CD4-positive, alpha-beta T cell treated with Interleukin-12 subunit alpha and Interleukin-12 subunit beta, for 1 hour (primary cell): ENCODE data around the gene ARHGEF10L.

ENCODE experiments used
- DNase-seq: peaks from one replicate; pipeline ENCODE4 v3.0.0-alpha.2; 2020

Gene ARHGEF10L

DNA sequence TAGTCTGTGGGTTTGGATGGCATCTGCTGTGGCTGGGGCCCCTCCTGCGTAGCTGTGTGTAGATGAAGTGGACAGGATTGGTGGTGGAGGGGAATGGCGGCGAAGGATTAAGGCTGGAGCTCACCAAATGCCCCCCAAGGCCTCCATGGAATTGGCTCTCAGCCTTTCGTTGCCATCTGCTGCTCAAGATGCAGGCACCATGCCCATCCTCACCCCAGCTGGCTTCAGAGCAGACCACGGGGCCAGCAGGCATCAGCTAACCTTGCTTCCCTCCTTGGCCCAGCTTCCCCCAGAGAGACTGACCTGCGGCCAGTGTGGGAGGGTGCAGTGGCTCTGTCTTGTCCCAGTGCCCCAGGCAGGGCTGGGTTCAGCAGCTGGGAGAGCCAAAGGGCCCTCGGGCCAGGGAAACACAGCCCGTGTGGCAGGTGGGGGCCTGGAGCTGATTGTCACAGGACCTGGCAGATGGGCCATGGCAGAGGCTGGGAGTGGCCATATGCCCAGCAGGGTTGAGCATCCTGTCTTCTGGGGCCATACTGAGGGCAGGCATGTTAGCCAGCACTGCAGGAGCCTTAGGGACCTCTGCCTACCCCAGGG is 148.8 kb downstream of the ARHGEF10L start:
- DNase-seq = no peak

DNA sequence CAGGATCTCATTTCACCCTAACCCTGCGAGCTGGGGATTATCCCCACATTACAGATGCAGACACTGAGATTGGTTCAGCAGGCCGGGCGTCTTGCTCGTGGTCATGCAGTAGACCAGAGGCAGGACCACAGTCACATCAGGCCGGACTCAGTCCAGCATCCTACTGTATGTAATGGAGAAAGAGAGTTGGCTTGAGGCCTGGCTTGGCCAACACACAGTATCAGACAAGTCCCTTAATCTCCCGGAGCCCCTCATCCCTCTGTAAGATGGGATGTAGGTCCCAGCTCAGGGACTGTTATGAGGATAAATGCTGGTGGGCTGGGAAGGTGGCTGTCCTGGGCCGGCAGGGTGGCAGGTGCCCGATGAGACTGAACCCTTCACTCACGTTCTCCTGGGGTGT is 149.5 kb downstream of the ARHGEF10L start:
- DNase-seq = no peak

GRCh38 chr1:17690906-17691634 is 151.6 kb downstream of the ARHGEF10L start:
- no peak for DNase-seq

GRCh38 chr1:17692645-17693044 is 153.1 kb downstream of the ARHGEF10L start:
- no peak for DNase-seq

- DNase-seq = no peak
Observed at GRCh38 chr1:17696417-17697301, 157.2 kb downstream of the ARHGEF10L start.

GRCh38 chr1:17697458-17697857 is 158.0 kb downstream of the ARHGEF10L start:
- DNase-seq = no peak

- DNase-seq = no peak
Observed at GRCh38 chr1:17699581-17699980, 160.1 kb downstream of the ARHGEF10L start.

DNA sequence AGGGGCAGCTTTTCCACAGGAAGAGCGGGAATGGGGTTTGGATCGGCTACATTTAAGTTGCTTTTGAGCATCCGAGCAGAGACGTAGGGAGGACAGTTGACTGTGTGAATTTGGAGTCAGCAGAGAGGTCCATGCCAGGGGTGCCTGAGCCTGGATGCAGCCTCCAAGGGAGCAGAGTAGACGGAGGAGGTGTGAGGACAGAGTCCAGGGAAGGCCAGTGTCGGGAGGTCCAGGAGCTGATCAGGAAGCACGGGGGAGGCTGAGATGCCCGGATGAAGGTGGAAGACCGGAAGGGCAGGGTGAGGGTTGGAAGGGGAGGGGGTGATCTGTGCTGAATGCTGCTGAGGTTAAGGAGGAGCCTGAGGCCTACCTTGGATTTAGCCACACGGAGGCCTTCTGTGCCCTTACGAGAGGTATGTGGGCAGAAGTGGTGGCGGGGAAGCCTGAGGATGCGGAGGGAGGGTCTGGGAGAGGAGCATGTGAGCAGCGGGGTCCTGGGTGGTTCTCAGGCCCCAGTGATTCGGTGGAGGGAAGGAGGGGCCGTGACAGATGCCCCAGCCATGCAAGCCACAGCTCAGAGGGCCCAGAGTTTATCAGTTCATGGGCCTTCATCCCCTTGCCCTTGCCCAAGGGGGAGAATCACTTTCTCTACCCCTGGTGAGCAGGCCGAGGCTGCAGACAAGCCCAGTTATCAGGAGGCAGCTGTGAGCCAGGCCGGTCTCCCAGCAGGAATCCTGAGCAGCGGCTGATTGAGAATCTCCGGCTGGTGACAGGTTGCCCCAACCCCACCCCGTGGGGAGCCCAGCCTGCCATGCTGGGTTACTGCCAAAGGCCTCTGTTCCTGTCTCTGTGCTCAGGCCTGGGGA is 161.7 kb downstream of the ARHGEF10L start:
- no peak for DNase-seq

- no peak for DNase-seq
Observed at GRCh38 chr1:17704176-17704575, 164.7 kb downstream of the ARHGEF10L start.

DNA sequence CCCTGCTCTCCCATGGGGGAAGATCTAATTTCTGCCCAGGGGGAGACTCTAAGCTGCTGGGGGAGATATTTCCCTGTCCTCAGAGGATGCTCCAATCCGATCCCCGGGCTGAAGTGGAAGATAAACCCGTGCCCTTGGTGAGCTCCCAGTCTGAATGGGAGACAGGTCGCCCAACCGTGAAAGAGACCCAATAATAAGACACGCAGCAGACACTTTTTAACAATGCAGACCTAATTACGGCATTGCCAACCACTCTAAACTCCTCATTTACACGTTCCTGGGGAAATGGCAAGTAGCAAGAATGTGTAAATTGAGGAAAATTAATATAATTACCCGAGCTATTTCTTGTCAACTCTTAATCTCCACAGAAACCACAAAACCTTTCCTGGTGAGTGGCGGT is 166.9 kb downstream of the ARHGEF10L start:
- no peak for DNase-seq

DNA sequence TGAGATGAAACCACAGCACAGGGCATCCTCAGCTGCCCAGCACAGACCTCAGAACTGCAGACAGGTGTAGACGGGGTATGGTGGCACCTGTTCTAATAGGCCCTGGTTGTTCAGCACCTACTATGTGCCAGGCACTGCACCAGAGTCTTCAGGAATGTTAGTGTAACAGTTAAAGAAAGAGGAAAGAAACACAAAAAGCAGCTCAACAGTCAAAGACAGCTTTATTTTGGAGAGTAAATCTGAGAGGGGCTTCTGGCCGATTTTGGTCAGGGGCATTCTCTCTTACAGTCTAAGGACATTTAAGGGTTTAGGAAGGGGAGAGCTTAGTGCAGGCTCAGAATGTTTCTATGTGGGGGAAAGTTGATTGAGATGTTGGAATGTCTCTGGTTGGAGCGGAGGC is 170.5 kb downstream of the ARHGEF10L start:
- no peak for DNase-seq

DNA sequence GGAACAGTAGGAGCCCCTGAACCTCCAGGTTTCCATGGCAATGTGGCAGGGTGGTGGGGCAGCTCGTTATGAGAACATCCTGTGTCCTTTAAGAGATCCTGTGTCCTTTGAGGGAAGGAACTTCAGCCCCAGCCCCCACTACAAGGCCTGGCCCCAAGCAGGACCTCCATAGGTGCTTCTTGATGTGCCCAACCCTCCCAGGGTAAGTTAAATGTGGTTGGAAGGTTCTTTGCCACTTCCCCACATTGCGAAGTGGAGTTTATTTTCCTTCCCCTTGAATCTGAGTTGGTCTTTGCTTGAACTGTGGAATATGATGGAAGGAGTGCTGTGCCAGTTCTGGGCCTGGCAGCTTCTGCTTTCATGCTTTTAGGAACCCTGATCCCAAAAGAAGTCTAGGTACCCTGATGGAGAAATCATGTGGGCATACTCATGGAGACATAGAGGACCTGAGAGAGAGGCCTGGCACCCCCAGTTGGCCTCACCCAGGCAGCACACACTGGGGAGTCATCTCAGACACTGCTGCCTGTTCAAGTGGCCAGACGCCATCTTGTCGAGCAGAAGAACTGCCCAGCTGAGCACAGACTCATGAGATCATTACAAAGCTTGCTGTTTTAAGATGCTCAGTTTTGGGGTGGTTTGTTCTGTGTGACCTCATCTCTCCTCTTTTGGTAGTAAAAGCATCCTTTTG is 171.5 kb downstream of the ARHGEF10L start:
- DNase-seq = no peak

DNA sequence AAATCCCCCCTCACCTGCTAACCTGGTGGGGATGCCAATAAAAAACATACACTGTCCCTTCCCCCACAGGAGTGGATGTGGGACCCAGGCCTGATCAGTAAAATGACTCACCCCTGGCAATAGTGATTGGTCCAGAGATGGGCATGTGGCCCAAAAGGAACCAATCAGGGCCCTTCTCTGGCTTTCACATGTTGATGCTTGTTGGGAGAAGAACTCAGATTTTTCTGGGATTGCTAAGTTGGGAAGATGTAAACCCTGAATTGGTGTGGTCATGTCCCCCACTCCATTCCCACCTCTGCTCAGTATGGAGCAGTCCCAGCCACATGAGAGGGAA is 172.0 kb downstream of the ARHGEF10L start:
- DNase-seq = no peak

DNA sequence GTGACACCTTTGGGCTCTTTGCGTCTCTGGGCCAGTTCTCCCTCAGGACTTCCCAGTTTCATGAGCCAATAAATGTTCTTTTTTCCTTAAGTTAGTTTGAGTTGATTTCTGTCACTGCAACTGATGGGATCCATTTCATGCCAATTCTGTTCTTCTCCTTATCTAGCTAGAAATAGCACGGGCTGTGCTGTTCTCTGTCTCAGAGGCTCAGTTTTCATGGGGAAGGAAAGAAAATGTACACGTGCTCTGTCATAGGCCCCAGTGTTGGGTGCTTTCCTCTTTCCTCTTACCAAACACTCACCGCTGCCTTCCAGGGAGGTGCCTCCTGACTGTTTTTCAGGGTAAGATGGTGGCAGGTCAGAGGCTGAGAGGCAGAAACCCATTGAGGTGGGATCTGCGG is 172.4 kb downstream of the ARHGEF10L start:
- no peak for DNase-seq

DNA sequence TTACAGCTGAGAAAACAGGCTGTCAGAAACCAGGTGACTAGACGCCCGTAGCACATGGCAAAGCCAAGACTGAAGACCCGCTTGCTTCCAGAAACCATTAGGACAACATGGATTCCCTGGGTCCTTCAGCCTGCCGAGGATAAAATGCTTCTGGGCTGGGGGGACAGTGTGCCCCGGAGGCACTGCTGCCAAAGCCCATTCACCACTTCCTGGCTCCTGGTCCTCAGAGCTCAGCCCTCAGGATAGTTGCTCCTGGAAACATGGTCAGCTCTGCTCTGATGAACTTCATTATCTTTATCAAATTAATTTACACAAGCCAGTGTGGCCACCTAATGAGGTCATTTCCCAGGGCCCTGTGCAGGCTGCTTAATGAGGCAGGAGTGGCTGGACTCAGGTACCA is 174.5 kb downstream of the ARHGEF10L start:
- DNase-seq = no peak

- DNase-seq = no peak
Observed at GRCh38 chr1:17717594-17718535, 178.4 kb downstream of the ARHGEF10L start.

DNA sequence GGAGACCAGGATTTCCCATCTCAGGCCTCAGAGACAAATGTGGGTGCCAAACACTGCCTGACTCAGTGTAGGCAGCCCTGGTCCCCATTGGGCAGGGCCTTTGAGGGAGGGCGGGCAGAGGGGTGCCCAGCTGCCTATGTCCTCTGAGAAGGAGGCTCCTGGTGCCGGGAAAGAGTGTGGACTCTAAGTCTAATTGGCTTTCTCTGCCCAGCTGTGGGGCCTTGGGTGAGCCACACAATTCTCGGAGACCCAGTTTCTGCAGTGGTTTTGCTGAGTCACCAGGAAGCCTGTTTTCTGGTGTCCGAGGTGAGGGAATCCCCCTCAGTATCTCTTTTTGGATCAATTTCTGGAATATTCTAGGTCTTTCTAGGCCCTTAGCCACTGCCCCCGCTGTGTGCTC is 180.4 kb downstream of the ARHGEF10L start:
- DNase-seq = no peak

GRCh38 chr1:17721444-17721843 is 181.9 kb downstream of the ARHGEF10L start:
- no peak for DNase-seq

GRCh38 chr1:17723684-17724083 is 184.2 kb downstream of the ARHGEF10L start:
- no peak for DNase-seq

- no peak for DNase-seq
Observed at GRCh38 chr1:17724150-17724549, 184.7 kb downstream of the ARHGEF10L start.

DNA sequence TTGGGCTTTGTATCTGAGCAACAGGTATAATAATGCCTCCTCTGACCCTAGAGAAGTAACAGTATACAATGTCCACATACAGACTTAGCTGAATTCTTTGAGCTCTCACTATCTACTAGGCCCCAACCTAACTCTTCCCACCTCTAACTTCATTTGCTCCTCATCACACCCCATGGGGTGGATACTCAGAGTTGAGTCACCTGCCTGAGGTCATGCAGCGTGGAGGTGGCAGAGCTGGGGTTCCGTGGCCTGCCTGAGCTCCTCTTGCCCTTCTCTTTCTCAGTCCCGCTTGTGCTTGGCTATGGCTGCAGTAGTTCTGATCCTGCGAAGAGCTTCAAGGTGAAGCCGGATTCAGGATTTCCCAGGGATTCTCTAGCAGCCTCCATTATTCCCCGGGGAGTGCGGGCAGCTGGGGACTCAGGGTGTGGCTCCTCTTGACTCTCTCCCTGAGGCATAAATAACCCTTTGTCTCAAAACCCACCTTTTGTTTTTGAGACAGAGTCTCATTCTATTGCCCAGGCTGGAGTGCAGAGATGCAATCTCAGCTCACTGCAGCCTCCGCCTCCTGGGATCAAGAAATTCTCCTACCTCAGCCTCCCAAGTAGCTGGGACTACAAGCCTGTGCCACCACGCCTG is 185.7 kb downstream of the ARHGEF10L start:
- no peak for DNase-seq
